D721Med (cell line): Measurements from ENCODE around the gene MMS19.
"Not testable (repeated sequence)": the region's sequence is repeated elsewhere in the genome, so short reads cannot be mapped to it uniquely, and the experiment has no call there.

Experiments used
- DNase-seq: peaks from one replicate; pipeline ENCODE4 v3.0.0; 2011; ENCODE audit warnings: low spot score; ENCODE audit not compliant: insufficient read length
- FAIRE-seq: peaks from 2 replicates; lab custom pipeline; 2011; peaks lifted over from hg19 to GRCh38; lab: Jason Lieb, UNC
- TF ChIP-seq, protein P1 (sequence below): IDR thresholded peaks from 2 replicates; pipeline ENCODE4 v1.5.1; 2012; ENCODE audit warnings: mild to moderate bottlenecking, control low read depth; ENCODE audit not compliant: insufficient read depth; ENCODE audit errors: missing control alignments

Gene MMS19

GRCh38 chr10:97485647-97486281 is 12.5 kb downstream of the MMS19 start:
- TF ChIP-seq, protein P1, sequence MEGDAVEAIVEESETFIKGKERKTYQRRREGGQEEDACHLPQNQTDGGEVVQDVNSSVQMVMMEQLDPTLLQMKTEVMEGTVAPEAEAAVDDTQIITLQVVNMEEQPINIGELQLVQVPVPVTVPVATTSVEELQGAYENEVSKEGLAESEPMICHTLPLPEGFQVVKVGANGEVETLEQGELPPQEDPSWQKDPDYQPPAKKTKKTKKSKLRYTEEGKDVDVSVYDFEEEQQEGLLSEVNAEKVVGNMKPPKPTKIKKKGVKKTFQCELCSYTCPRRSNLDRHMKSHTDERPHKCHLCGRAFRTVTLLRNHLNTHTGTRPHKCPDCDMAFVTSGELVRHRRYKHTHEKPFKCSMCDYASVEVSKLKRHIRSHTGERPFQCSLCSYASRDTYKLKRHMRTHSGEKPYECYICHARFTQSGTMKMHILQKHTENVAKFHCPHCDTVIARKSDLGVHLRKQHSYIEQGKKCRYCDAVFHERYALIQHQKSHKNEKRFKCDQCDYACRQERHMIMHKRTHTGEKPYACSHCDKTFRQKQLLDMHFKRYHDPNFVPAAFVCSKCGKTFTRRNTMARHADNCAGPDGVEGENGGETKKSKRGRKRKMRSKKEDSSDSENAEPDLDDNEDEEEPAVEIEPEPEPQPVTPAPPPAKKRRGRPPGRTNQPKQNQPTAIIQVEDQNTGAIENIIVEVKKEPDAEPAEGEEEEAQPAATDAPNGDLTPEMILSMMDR = no peak
- FAIRE-seq = no peak
- DNase-seq = no peak

DNA sequence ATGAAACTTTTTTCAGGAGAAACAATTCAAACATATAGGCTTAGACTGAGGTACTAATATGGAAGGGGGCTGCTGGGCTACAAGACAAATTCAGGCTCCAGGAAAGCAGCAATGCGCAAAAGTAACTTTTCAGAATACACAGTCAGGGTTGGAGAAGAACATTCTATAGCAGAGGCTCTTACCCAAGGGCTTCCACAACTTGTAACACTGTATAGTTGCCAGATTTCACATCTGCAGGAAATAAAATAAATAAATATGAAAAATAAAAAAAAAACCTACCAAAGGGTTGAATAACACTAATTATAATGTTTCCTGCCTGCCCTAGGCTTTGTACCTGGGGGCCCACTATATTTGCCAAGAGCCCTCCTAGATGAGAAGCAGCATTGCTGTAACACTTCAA is 14.3 kb downstream of the MMS19 start:
- TF ChIP-seq, protein P1 = no peak
- DNase-seq (no peak), FAIRE-seq (no peak)

GRCh38 chr10:97483506-97483905 is 14.7 kb downstream of the MMS19 start:
- FAIRE-seq = no peak
- DNase-seq = no peak
- TF ChIP-seq, protein P1 = no peak

DNA sequence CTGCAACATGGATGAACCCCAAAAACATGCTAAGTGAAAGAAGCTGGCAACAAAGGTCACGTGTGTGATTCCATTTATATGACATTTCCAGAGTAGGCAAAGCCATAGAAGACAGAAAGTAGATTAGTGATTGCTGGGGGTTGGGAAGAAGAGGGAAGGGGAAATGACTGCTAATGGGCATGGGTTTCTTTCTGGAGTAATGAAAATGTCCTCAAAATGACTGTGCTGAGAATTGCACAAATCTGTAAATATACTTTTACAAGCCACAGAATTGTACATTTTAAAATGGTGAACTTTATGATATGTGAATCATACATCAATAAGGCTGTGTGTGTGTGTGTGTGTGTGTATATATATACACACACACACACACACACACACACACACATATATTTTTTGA is 15.8 kb downstream of the MMS19 start:
- FAIRE-seq = no peak
- no peak for DNase-seq
- TF ChIP-seq, protein P1 = no peak

DNA sequence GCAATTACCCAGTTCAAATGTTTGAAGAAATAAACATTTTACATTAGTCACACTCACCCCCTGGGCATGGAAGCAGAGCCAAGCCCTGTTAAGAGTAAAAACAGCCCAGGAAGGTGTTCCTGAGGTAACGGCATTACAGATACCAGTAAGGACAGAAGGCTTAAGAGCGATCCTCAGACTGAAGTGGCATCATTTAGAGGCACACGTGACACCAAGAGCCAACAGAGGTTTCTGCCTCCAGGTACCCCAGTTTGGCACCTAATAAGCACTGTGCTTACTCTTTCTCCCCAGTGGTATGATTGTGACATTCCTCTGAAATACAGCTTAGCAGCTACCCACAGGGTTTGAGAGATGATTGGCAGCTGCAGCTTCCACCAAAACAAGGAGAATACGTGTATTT is 17.2 kb downstream of the MMS19 start:
- no peak for FAIRE-seq
- no peak for DNase-seq

GRCh38 chr10:97479939-97480338 is 18.3 kb downstream of the MMS19 start:
- DNase-seq (no peak), FAIRE-seq (no peak)
- TF ChIP-seq, protein P1 = no peak

More for the DNA sequence above, 17.2 kb downstream of the MMS19 start:
- TF ChIP-seq, protein P1 = no peak

- DNase-seq, FAIRE-seq: not testable (repeated sequence)
Measured at GRCh38 chr10:97479410-97479809, 18.8 kb downstream of the MMS19 start.
